Erythroblast (primary cell): ENCODE data around the gene CRYBA4.

ENCODE experiments used
- GATA1 ChIP-seq: IDR thresholded peaks from 2 replicates; pipeline ENCODE4 v1.6.1; 2011; ENCODE audit warnings: low read depth, mild to moderate bottlenecking, control low read depth, low read length, moderate library complexity
- POLR2A ChIP-seq: IDR thresholded peaks from 2 replicates; pipeline ENCODE4 v1.6.1; 2011; ENCODE audit warnings: mild to moderate bottlenecking, low read length

- TF ChIP-seq POLR2A (no peak), GATA1 (no peak)
These were observed 40.1 kb upstream of the CRYBA4 start for GRCh38 chr22:26581633-26582168.
